GM15510 (cell line): ENCODE measurements around the gene ANK3.

Source experiments
- POLR2A ChIP-seq: IDR thresholded peaks from 3 replicates; pipeline ENCODE4 v1.6.1; 2011; ENCODE audit warnings: borderline replicate concordance; ENCODE audit not compliant: insufficient read length; ENCODE audit errors: extremely low read depth

ANK3 gene

DNA sequence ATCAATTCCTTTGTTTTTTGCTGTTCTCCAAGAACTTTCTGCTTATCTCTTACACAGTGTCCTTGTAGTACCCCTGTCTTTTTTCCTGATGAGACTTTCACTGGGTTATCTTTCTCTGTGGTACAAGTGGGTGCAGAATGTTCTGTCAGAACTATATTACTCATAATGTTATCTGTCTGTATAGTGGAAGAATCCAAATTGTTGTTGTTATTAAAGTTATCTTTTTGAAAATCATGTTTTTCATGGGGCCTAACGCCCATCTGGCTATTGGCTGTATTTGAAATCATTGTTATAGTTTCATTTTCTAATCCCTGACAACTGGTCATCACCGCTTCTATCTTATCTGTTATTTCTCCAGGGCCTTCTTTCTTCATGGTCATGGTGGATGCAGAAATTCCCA, 320.4 kb downstream of the ANK3 start:
- TF ChIP-seq POLR2A, result no peak

DNA sequence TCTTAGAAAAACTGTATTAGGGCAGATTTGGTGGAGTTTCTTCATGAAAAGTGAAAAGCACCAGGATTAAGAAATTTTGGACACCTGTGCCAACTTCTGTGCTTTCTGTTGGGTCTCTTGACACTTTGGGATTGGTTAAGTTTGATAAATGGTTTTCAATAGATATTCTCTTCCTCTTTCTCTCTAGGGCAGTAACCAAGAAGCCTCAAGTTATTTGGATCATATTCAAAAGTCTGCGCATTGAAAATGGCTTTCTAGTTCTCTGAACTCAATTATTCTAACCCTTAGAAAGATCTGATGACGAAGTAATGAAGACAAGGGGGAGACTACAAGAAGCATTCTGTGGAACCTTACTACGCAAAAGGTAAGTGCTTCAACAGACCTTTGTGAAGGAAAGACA, 339.3 kb downstream of the ANK3 start:
- TF ChIP-seq POLR2A, result no peak

DNA sequence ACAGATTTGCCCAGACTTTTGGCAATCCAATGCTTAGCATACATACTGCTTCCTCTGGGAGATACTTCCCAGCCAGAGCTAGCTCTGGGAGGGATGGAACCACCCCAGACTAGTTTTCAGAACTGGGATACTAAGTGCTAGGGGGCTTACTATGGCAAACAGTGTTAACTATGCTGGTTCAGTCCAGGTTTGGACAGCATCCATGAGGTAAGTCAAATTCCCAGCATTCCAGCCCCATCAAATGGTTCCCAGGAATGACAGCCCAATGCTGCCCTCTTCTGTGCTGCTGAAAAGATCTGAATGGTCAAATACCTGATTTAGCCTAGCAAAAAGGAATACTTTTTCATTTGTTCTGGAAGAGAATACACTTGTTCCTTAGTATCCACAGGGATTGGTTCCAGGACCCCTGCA, 341.6 kb downstream of the ANK3 start:
- TF ChIP-seq POLR2A, result no peak

DNA sequence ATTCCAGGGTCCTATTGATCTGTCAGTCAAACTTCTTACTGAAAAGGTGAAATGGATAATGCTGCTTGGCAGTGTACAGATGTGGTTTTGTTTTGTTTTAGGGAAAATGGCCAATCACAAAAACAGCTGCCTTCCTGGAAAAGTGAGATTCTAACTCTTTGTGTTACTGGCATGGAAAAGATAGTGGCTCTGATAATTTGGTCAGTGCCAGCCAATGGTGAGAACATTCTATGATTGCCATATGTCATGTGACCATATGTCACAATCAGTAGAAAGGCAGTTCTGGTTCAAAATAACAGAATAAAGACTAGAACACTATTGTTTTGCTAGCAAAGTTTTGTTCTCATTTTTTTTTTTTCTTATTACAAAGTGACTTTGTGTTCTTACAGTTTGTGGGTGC, 344.1 kb downstream of the ANK3 start:
- TF ChIP-seq POLR2A, result no peak

DNA sequence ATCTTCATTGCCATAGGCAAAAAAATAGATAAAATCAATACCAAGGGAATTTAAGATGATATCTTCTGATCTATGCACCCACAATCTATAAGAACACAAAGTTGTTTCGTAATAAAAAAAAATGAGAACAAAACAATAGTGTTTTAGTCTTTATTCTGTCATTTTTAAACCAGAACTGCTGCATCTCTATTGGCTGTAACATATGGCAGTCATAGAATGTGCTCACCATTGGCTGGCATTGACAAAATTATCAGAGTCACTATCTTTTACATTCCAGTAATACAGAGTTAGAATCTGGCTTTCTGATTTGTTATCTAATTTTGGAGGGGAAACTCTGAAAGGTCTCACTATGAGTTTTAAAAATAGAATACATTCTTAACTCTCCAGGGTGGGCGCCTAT, 344.7 kb downstream of the ANK3 start:
- TF ChIP-seq POLR2A, result no peak

DNA sequence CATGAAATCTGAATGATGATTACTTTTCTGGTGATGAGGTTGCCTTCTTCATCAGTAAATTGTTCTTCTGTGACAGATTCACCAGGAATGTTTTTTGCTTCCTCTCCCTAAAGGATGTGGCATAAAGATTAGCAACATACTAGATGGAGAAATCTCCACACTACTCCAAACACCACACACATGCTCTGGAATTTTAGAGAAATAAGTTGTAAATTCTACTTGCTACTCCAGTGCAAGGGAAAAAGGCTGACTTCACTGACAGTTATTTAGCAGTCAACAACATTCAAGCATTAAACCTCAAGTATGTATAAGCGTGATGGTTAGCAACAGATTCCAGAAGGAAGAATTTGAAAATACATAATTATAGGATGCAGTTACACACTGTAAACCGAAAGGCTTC, 345.4 kb downstream of the ANK3 start:
- TF ChIP-seq POLR2A, result no peak

DNA sequence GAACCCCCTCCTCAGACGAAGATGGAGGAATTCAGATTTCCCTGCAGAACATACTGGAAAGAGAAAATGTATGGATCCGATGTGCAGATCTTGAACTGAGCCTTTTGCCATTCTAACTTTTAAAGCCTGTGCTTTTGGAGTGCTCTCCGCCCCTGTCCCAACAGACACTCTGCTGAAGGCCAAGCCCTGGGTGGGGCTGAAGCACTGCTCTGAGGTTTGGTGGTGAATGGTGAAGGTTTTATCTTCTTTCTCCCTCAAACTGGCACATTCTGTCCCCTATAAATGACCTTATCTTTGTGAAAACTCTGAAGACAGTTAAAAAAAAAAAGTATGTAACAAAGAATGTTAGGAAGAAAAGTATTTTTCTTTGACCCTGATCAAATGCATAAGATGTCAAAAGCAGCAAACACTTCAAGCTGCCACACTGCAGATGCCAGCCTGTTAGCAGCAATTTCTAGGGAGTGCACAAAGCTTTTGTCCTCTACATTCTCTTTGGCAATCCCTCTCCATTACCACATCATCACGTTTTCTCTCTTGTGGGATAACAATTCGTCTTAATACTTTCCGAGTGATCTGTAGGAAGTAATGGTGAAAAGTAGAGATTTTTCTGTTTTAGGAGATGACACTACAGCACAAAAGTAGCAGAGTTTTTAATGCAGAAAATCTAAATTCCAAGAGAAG, 346.0 kb downstream of the ANK3 start:
- no peak for TF ChIP-seq POLR2A

DNA sequence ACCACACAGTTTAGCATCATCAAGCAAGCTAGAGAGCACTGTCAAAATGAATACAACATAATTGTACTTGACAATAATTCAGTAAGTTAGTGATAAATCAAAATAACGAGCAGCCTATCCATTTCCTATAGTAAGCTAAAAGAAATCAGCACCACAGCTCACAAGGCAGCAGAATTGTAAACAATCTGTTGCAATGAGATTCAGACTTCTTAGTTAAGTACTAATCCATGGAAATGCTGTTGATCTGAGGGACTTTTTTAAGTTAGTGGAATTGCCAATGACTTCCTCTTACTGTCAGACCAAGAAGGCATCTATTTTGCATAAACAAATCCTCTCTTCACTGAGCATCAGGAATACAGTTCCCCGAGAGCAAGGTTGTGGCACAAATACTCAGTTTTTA, 346.8 kb downstream of the ANK3 start:
- no peak for TF ChIP-seq POLR2A

DNA sequence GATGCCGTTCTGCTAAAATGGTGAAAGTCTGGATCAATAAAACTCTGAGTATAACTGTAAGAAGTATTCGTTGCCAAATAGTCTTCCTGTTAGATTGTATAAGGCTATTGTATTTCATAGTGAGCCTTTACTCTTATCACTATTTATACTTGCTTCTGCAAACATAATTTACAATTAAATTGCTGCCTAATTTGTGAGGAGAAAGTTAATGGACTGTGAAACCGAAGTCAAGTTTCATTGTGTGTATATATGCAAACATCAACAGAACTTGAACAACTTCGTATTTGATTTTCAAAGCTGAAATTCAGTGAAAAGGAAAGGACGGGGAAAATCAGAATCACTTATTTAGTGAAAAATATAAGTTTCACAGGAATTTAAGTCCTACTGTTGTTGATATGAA, 347.4 kb downstream of the ANK3 start:
- TF ChIP-seq POLR2A, result no peak

DNA sequence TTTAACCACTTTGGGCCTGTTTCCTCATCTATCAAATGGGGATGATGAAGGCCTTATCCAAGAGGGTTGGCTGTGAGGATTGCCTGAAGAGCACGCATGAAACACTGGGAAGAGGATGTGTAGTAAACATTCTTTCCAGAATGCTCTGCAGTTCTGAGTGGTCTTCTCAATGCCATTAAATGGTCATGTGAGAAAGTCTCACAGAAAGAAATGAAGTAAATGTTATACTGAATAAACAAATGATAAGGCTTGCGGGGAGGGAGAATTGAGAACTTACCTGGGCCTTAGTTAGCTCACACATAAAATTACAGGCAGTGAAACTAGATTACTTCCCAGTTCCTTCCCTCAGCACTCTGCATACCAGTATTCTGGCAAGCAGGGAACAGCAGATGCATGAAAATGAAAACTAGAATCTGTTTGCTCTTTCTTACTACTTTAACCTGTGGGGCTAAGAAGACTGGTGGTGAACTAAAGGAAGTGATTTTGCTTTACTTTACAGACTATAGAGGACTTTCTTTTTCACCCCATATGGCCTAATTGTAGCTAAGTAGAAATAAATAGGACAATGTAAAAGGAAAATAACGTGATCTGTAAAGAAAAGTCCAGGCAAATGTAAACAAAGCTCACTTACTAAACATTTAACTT, 348.1 kb downstream of the ANK3 start:
- TF ChIP-seq POLR2A, result no peak

DNA sequence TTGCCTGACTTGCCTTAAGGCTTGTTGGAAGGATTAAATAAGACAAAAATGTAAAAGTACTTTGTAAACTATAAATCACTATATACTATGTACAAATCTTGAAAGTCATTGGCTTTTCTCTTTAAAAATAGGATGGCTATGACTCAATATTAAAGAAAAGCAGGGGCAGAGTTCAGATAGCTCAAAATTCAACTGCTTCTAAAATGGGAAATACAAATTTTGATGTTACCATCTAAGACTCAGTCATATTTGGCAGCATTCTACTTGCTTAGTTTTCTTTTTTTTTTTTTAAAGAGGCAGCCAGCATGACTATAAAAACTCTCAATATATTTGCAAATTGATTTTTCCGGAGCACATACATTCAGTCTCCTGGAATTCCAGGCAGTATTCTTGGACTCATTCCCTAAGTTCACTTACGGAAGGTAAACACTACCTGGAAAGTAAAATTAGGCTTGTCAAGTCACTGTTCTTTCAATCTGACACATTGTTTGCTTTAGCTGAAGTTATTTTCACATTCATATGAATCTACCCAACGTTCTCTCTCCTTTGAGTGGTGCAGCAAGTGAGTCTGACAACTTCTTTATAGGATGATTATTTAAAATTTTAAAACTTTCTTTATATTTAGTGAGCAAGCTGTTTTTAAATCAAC, 349.5 kb downstream of the ANK3 start:
- no peak for TF ChIP-seq POLR2A

DNA sequence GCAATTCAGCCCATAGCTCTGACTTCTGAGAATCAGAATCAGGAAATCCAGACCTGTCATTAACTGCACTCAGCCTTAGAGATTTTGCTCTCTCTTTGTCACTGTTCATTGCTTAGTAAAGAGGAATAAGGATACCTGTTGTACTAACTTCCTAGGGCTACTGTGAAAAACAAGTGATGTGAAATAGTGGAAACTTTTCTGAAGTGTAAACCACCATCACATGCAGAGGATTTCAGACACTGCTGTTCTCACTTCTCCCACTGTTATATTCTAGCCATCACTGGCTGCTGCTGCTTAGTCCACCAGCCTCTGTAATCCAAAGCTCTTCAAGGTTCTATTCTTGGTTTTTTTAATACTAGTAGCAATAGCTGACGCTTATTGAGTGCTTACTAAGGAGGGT, 353.7 kb downstream of the ANK3 start:
- TF ChIP-seq POLR2A, result no peak

DNA sequence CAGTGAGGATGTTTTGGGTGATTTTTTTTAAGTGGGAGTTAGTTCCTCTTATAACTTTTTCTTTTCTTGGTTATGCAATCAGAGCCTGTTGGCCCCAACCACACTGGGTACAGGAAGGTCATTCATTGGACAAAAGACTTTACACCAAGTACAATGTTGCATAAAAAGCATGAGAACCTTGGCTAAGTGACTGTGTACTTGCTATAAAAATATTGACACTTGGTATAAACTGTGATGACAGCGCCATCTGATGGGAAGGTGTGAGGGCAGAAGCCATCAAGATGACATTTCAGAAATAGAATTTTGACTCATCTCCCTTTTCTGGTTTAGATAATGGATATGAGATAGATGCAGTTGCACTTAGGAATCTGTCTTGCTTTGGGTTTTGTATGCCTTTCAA, 357.0 kb downstream of the ANK3 start:
- TF ChIP-seq POLR2A, result no peak

DNA sequence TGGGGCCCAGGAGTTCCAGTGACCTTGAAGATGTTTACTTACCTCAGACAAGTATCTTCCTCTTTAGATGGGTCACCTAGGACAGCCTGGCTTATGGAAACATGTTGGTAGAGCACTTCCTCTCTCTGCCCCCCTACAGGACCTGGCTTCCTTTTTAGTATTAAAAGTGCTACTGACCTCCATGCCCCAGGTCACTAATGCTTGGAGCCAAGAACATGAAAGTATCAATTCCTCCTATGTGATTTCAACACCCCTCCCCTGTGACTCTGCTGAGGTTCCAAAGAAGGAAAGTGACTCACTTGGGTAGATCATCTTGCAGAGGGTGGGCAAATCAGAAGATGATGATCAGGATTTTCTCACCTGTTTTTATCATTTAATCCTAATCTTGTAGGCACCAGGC, 358.0 kb downstream of the ANK3 start:
- no peak for TF ChIP-seq POLR2A

DNA sequence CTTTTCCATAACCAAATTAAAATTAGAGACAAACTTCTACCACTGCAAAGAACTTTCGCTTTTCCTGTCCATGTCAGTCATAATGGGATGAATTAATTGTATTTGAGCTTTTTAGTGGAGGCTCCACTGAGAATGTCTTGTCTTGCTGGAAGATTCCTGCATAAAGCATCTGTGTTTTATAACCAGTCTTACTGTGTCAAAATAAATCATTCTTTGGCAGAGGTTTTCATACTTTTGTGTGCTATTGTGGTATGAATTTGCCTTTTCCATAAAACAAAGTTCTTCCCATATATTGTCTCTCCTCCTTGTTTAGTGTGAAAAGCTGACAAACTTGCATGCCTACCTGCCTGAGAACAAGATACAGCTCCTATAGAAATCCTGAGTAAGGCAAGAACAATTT, 358.5 kb downstream of the ANK3 start:
- TF ChIP-seq POLR2A, result no peak

DNA sequence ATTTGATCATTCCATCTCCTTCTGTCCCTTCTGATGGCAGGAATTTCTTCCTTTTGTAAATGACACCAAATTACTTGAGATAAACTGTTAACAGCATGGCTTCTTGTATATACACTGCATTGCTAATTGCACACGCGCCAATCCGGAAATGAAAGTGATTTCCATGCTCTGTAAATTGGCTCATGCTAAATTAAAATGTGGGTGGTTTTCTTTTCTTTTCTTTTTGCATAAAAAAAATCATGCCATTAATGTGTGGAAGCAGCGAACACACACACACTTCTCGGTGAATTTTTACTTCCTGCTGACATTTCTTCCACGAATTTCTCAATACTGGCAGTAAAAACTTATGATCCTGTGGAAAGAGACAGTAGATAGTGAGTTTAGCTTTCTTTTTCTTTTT, 360.2 kb downstream of the ANK3 start:
- no peak for TF ChIP-seq POLR2A
